ENCODE measurements around the gene FOXD2. TPM values are rescaled to one million over a fixed set of nuclear protein-coding genes. Genes with fewer than 3 reads are reported as not detected.

The FOXD2 gene
- total and polyA plus RNA-seq, 2 experiments from 2014 or later, result 1.0 to 1.6 TPM

DNA sequence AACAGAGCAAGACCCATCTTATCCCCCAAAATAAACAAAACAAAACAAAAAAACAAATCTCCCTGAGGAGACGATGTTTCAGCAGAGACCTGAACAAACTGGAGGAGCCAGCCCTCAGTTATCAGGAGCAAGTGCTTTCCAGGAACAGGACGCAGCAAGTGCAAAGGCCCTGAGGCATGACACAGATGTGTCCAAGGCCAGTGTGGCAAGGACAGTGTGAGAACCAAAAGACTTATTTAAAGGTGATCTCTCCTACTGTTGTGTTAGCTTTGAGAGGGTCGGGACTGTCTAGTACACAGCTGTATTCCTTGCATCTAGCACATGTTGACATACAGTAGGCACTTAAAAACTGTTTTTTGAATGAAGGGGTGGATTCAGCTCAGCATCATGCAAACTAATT lies 48.0 kb downstream of the FOXD2 start:
- H3K79me2 ChIP-seq, result no peaks in the 10 kb centered on the region
- H3K4me3 ChIP-seq, result no peak overlapping the region
- 95% methylated on average over 3 of the region's 3 CpGs for WGBS (ENCODE audit: low lambda C conversion rate, missing lambda C conversion rate)
- no peak overlapping the region for H3K4me2 ChIP-seq
- no peaks in the 10 kb centered on the region for H3K9me2 ChIP-seq (replicated peaks; ENCODE audit: insufficient read depth)
- no peak for TF ChIP-seq EZH2phosphoT487 (IDR thresholded peaks at IDR 0.05; ENCODE audit: low read depth, severe bottlenecking, unreplicated experiment)
- TF ChIP-seq EZH2 (IDR thresholded peaks at IDR 0.05; ENCODE audit: borderline replicate concordance), result no peak
- no peak for TF ChIP-seq CTCF (IDR thresholded peaks at IDR 0.05; ENCODE audit: poor library complexity)
- no peaks in the 10 kb centered on the region for H3K9me3 ChIP-seq (ENCODE audit: low read depth)
- peaks cover 17% of the 10 kb centered on the region for H3K27me3 ChIP-seq
- no peaks in the 10 kb centered on the region for H4K20me1 ChIP-seq (ENCODE audit: insufficient read depth, poor library complexity, severe bottlenecking)
- no peaks in the 10 kb centered on the region for H3K4me1 ChIP-seq (ENCODE audit: insufficient read depth)
- no peak overlapping the region for H3K27ac ChIP-seq
- DNase-seq (ENCODE audit: low spot score), result no peak
- H2AFZ ChIP-seq, result no peak overlapping the region
- H3K36me3 ChIP-seq (replicated peaks; ENCODE audit: insufficient read depth, low read depth), result no peaks in the 10 kb centered on the region

- Histone ChIP-seq H2AFZ (no peak overlapping the region), H3K4me2 (no peak overlapping the region), H3K79me2 (no peaks in the 10 kb centered on the region), H3K4me3 (no peak overlapping the region), H3K9me3 (ENCODE audit: low read depth) (no peaks in the 10 kb centered on the region), H4K20me1 (ENCODE audit: insufficient read depth, poor library complexity, severe bottlenecking) (no peaks in the 10 kb centered on the region), H3K4me1 (ENCODE audit: insufficient read depth) (no peaks in the 10 kb centered on the region), H3K27ac (no peak overlapping the region), H3K9me2 (replicated peaks; ENCODE audit: insufficient read depth) (no peaks in the 10 kb centered on the region), H3K27me3 (peaks cover 12% of the 10 kb centered on the region), H3K36me3 (replicated peaks; ENCODE audit: insufficient read depth, low read depth) (no peaks in the 10 kb centered on the region)
- no peak for DNase-seq (ENCODE audit: low spot score)
- 96% methylated on average over 3 of the region's 3 CpGs for WGBS (ENCODE audit: low lambda C conversion rate, missing lambda C conversion rate)
- TF ChIP-seq CTCF (IDR thresholded peaks at IDR 0.05; ENCODE audit: poor library complexity), result no peak
- no peak for TF ChIP-seq EZH2phosphoT487 (IDR thresholded peaks at IDR 0.05; ENCODE audit: low read depth, severe bottlenecking, unreplicated experiment)
- no peak for TF ChIP-seq EZH2 (IDR thresholded peaks at IDR 0.05; ENCODE audit: borderline replicate concordance)
These were observed 49.5 kb downstream of the FOXD2 start for GRCh38 chr1:47487332-47487731.

DNA sequence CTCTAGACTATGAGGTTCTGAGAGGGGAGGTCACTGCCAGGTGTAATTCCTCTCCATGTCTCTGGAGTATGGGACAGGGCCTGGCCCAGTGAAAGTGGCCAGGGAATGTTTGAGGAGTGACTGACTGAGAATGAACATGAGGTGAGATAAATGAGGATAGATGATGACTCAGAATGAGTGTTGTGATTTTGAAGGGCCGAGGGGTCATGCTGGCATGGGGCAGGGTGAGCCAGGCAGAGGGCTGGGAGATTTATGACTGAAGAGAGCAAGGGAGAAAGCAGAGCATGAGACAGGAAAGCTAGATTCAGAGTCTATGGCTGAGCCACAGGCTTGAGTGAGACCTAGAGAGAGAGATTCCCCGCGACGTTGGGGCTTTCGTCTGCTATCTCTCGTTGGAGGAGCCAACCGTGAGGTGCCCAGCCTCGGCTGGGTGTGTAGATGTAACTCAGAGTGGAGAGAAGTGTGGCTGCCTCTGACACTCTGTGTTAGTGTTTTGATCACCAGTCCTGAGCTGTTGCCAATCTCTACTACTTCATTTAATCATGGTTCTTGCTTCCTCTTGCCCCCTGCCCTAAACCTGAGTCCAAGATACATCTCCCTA lies 50.1 kb downstream of the FOXD2 start:
- H3K36me3 ChIP-seq (replicated peaks; ENCODE audit: insufficient read depth, low read depth), result no peaks in the 10 kb centered on the region
- no peaks in the 10 kb centered on the region for H4K20me1 ChIP-seq (ENCODE audit: insufficient read depth, poor library complexity, severe bottlenecking)
- no peak for DNase-seq (ENCODE audit: low spot score)
- no peaks in the 10 kb centered on the region for H3K9me2 ChIP-seq (replicated peaks; ENCODE audit: insufficient read depth)
- 86% methylated on average over 8 of the region's 8 CpGs for WGBS (ENCODE audit: low lambda C conversion rate, missing lambda C conversion rate)
- no peaks in the 10 kb centered on the region for H3K9me3 ChIP-seq (ENCODE audit: low read depth)
- TF ChIP-seq CTCF (IDR thresholded peaks at IDR 0.05; ENCODE audit: poor library complexity), result no peak
- TF ChIP-seq EZH2phosphoT487 (IDR thresholded peaks at IDR 0.05; ENCODE audit: low read depth, severe bottlenecking, unreplicated experiment), result no peak
- no peak for TF ChIP-seq EZH2 (IDR thresholded peaks at IDR 0.05; ENCODE audit: borderline replicate concordance)
- H3K4me3 ChIP-seq, result no peak overlapping the region
- H3K27ac ChIP-seq, result no peak overlapping the region
- H3K27me3 ChIP-seq, result peaks cover 12% of the 10 kb centered on the region
- H2AFZ ChIP-seq, result no peak overlapping the region
- H3K4me1 ChIP-seq (ENCODE audit: insufficient read depth), result no peaks in the 10 kb centered on the region
- no peak overlapping the region for H3K4me2 ChIP-seq
- H3K79me2 ChIP-seq, result no peaks in the 10 kb centered on the region

Other genes starting within 250 kb of the FOXD2 start
- gene PDZK1IP1, start 248.0 kb upstream of the FOXD2 start, total RNA-seq, result 0.37 TPM in 1 of 2 replicates, not detected in the other
- 0.71 TPM in 1 of 2 replicates, not detected in the other for gene PDZK1IP1, start 248.0 kb upstream of the FOXD2 start, polyA plus RNA-seq
- 0.08 and 0.13 TPM in 2 replicates for gene TAL1, start 205.8 kb upstream of the FOXD2 start, total RNA-seq
- gene TAL1, start 205.8 kb upstream of the FOXD2 start, polyA plus RNA-seq, result 0.68 TPM in 1 of 2 replicates, not detected in the other
- gene STIL, start 123.9 kb upstream of the FOXD2 start, total RNA-seq, result 6.1 and 9.0 TPM in 2 replicates
- gene STIL, start 123.9 kb upstream of the FOXD2 start, polyA plus RNA-seq, result 2.5 and 3.8 TPM in 2 replicates
- 182 and 206 TPM in 2 replicates for gene CMPK1, start 104.3 kb upstream of the FOXD2 start, total RNA-seq
- 113 and 114 TPM in 2 replicates for gene CMPK1, start 104.3 kb upstream of the FOXD2 start, polyA plus RNA-seq
- gene FOXE3, start 21.8 kb upstream of the FOXD2 start, total RNA-seq, result not detected in 2 replicates
- gene FOXE3, start 21.8 kb upstream of the FOXD2 start, polyA plus RNA-seq, result not detected in 2 replicates